HG03039 (cell line): ENCODE results near the gene PLXNA2.

Experiments
- ATAC-seq: cut with Tn5 transposase; IDR thresholded peaks from one replicate; pipeline ENCODE4 v1.9.1; 2021; ENCODE audit warnings: mild to moderate bottlenecking, moderate library complexity; ENCODE audit not compliant: unreplicated experiment

Gene PLXNA2

DNA sequence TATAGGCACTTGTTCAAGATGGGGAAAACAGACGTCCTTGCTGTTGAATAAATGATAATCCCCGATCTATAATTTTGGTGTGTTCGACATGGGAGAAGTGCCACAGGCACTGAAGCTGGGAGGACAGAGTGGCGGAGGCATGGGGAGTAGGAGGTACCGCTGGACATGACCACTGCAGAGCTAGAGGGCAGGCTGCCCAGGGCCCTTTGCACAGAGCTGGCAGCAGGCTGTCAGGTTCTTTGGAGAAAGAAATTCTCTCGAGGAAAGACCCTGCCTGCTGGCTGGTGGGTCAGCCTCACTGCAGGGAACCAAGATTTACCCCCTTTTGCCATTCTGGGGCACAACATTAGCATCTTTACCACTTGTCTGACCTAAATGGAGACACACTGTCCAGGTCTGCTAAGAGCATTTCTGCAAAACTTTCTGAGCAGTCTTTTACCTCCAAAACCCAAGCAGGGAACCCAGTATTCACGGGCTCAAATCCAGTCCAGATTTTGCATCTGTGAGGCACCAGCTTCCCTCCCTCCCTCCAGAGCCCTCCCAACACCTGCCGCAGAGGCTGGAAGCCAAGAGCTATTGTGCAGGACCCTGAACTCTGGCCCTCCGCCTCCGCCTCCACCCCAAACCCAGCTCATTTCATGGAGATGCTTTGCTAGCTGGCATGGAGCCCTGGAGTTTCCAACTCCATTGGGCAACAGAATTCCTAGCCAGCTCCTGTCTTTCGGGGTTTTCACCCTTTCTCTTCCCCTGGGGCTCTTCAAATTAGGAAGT is 142.3 kb downstream of the PLXNA2 start:
- ATAC-seq = no peak

DNA sequence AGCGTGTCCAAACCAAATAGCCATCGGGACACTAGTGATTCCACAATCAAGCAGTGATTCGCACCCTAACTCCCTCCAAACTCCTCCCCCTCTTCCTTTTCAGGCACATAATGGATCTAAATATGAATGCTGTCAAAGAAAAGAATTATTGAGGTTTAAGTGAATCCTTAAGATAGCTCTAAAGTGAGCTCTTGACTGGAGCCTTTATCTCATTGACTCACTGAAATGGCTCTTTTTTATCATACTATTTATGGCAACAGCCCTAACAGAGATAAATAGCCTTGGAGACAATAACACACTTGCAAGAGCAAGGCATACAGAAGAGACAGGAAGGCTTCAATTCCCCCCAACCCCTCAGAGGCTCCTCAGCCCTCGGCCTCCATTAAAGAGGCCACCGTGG is 143.3 kb downstream of the PLXNA2 start:
- ATAC-seq = no peak

DNA sequence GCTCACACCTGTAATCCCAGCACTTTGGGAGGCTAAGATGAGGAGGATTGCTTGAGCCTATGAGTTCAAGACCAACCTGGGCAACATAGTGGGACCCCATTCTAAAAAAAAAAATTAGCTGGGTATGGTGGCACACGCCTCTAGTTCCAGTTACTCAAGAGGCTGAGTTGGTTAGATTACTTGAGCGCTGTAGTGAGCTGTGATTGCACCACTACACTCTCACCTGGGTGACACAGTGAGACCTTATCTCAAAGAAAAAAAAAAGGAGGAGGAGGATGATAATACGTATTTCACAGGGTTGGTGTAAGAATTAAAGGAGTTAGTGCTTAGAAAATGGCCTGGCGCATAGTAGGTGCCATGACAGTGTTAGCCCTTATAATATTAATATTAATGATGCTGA is 144.1 kb downstream of the PLXNA2 start:
- no peak for ATAC-seq

DNA sequence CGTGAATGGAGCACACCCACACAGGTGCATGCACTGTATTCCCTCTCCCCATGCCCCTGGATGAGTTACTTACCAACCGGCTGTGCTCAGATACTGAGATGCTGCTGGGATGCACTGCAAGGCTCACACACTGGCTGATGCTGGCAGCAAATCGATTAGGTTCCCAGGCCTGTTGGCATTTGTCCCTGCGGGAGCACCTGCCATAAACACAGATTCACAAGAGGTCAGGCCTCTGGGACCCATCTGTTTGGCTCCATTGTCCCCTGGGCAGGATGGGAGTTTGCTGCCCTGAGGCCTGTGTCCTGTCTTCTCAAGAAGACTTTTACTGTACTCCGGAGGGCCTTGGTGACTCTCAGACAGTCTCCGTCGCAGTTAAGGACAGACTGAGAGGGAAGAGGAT is 145.4 kb downstream of the PLXNA2 start:
- no peak for ATAC-seq

DNA sequence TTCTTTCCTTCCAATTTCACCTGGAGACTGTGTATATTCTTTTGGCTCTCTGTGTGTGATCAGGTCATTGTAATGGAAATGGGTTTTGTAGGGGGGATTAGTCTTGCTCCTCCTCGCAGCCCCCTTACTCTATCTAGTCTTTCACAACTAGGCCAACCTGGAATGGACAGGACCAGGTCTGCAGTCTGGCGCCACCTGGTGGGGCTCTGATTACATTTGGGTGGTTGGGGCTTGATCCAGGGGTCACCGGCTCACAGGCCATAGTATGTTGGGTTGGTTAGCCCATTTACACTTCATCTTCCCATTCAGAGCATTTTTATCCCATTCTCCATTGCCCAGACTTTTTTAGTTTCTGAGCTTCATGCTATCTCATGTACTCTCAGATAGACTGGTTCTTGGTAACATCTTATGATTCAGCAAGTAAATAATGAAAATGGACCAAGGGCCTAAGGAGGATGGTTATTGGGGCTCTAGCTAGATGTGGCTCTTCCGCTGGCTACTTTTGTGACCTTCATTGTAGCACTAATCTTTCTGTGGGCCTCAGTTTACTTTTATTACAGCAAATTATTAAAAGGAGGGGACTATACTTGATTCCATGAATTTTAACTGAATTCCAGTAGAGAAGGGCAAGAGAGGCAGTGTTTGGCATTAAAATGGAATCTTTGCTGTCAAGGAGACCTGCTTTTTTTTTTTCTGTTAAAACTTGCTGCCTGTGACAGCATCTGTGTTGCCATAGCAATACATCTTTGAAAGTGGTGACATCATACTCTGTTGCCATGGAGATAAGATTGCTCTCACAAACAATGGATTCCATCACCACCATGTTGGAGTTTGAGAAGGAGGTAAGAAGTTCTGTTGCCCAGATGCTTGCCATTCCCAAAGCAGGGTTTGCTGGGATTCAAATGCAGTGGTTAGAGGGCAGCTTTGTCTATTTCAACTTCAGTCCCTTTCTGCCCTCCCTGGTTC is 150.1 kb downstream of the PLXNA2 start:
- ATAC-seq = no peak

DNA sequence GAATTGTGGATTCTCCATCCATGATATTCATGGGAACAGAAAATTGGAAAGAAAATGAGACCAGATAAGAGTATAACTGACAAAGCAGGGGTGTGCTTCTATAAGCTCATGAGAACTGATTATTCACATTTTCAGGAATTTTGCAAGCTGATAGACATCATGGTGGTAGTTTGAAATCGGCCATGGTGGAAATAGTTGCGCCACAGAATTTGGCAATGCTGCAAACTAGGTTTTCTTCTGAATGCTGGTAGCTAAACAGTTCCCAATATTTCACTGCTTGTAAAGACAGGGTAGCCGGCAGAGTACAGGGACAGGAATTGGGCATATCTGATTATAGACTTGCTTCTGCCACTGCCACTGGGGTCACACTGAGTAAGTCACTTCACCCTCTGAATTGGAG is 151.1 kb downstream of the PLXNA2 start:
- no peak for ATAC-seq

DNA sequence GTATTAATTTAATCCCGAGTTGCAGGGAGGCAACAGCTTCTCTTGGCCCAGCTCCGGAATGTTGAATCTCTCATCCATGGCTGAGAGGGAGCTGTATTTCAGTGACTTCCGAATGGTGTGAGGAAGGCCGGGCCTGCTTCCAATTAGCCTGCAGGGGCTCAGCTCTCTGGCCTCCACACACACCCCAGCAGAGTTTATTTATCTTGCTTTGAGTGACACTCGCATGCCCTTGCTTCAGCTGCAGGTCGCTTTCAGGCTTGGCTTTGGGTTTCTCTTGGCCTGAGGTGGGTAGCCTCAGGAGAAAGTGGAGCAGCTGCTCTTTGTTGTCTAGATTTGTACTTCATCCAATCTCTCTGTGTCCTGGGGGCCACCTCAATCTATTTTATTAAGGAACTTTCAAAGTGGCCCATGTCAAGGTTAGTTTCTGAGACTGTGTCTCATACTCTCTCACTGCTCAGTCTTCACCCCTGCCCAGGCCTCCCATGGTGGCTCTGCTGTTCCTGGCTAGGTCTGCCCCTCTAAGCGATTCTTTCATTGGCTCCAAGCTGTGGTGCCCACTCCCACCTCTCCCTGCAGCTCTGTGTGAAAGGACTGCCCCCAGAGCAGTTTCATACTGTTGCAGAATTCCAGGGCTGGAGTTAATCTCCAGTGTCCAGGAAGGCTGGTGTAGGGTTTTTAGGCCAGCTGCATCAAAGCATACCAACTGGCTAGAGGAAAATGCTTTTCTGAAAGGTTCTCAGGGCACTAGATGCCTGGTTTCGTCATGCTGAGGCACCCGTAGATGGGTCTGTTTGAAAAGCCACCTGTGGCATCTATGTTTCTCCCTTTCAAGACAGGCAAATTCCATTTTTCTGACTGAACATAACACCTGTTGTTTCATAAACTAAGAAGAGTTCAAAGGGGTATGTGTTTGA is 153.5 kb downstream of the PLXNA2 start:
- ATAC-seq = no peak

DNA sequence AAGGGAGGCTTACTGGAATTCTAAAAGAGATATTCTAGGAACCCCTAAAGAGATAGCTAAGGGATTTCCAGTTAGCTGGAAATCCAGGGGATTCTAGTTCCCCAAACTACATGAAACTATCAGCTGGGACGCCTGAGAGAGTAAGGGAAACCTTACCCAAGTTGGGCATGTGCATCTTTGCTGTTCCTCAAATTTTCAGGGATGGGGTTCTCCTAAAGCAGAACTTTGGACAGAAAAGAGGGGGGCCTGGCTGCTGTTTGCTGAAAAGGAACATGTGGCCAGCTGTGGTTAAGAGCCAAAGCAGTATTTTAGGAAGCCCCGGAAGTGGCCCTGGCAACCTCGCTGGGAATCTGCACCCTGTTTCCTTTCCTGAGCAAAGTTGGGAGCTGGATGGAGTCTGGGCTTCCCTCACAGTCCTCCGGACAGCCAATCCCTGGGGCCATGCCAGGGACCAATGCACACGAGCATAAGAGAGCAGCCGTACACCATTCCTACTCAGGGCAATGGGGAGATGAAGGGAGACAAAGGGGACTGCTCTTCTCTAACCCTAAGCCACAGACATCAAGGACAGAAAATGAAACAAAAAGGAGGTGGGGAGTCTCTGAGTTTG is 154.3 kb downstream of the PLXNA2 start:
- no peak for ATAC-seq

DNA sequence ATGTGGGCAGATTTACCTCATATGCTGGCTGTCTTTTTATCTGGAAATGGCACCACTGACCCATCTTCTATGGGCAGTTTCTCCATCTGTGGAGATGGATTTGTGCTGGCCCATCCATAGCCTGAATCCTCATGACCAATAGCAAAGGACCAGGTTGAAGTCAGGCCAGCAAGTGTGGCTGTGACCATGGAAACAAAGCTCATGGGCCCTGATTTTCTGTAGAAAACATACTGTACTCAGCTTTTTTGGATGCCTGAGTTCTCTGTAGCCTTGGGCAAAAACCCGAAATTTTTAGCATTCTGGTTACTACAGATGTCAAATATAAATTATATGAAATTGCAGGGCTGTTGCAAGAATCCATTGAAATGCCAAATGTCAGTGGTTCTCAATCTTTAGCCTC is 155.0 kb downstream of the PLXNA2 start:
- no peak for ATAC-seq

DNA sequence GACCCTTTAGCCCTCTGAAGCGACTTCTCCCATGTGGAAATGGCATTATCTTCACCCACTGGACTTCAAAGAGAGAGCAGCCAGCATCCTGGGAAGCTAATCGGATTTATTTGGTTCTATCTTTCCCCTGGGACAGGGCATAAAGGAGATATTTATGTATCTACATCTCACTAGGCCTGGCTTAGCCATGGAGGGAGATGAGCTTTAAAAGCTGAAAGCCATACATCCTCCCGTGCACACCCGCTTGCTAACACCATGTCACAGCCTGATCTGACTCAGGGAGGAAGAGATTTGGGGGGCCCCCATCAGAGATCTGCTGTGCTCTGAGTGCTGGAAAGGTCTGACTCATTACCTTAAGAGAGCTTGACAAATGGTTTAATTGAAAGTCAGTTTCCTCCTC is 155.9 kb downstream of the PLXNA2 start:
- ATAC-seq = no peak

DNA sequence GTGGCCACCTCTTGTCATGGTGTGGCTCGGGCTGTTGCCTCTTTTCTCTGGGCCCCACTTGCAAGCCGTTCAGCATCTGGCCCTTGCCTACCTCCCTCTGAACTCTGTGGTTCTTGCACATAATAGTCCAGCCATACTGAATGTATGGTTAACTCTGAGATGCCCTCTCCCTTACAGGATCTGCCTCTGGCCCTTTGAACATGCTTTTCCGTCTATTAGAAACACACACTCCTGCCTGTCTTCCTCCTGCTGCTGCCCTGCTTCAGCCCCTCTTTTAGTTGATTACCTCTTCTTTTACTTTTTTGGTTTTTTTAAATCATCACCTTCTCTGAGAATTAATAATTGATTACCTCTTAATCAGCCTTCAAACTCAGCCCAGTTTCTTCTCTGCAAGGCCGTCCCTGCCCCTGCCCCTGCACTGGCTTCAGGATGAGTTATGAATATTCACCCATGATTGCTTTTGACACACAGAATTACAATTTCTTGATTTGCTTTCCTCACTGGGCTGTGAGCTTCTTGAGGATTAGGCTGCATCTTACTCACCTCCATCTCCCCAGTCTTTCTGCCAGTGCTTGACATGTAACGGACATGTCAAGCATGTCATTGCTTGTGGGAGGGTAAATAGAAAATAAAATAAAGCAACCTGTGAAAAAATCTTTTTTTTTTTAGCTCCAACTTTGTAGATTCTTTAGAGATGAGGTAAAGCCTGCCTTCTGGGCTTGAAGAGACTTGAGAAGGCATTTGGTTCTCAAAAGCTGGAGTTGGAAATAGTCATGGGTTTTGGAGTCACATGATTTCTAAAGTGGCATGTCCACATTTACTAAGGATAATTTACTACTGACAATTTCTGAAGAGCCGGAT is 158.3 kb downstream of the PLXNA2 start:
- no peak for ATAC-seq

DNA sequence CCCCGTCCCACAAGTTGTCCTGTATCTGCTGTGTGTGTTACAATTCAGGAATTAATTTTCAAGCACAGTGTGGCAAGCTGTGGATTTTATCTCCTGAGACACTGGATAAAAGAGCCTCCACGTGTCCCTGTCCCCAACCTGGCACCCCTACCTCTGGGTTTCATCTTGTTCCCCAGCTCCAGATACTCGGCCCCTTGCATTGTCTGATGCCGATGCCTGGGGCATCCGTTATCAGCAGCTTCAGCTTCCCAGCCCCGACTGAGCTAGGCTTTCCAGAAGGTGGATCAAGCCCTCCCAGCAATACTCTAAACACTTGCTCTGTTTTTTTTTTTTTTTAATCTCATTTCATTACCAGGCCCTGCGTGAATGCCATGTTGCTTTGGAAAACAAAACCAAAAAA is 159.4 kb downstream of the PLXNA2 start:
- ATAC-seq = no peak

DNA sequence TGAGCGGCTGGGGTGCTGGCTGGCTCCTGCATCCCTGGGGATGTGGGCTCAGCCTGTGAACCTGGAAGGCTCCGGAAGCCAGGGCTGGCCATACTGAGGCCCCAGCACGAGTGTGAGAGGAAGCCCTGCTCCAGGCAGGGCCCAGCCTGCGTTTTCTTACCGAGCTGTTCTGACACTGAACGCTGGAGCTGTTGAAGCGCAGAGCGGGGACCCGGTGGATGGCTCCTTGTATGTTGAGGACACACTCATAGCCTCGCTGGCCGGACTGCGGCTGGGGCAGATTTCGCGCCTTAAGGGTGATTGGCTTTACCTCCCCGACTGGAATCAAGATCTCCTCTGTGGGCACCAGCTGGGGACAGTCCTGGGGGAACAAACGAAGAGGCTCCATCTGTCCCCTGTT is 160.0 kb downstream of the PLXNA2 start:
- ATAC-seq = no peak

DNA sequence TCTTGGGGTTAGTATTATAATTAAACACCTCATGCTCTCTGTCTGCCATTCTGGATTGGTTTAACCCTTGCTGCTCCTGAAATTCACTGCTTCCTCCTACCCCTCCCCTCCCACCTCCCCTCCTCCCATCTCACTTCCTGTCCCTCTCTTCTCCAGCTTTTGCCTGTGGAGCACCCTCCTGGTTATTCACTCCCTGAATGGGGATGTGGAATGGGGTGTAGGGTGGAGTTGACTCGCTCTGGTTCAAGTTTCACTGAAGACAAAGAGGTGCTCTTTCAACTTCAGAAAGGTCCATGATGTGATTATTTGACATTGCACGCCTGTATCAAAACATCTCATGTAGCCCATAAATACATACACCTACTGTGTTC is 160.5 kb downstream of the PLXNA2 start:
- no peak for ATAC-seq

DNA sequence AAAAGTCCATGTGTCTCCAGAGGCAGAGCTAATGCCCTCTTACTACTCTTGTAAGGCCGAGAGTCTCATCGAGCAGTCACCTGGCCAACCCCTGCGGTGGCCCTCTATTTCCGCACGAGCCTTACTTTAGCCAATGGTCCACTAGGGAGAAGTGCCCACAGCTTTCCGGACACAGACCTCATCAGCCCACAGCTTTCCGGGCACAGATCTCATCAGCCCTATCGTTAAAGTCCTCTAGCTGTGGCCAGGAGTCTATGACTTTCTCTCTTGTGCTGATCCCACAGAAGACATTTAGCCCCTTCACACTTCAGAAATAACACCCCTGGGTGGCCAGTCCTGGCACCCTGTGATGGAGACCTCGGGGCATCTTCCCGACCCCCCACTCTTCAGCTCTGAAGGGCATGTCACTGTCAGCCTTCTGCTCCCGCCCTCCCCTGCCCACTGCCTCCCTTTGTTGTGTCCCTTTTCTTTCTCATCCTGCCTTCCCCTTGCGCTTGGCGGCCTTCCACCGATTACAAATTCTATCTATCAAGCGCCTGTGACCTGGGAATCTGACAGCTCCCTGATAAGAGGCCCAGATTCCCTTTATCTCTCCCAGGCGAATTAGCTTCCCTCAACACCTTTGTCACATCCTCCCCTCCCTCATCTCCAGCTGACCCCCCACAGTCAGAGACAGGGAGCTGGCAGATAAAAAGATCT is 161.0 kb downstream of the PLXNA2 start:
- no peak for ATAC-seq

DNA sequence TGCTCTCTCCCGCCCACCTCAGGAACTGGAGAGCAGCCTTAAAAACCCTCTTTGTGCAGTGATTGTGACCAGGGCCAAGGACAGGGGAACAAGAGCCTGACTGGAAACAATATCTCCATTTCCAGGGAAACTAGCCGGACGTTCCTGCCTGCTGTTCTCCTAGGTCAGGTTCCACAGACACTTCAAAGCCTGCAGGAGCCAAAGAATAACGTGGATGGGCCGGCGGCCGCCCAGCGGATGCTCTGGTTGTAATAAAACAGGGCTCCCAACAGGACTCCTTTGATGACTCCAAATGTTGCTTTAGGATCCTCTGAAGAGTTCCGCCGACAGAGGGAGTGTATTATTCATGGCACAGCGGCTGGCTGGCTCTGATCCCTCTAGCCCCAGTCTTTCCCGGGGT is 162.2 kb downstream of the PLXNA2 start:
- no peak for ATAC-seq

DNA sequence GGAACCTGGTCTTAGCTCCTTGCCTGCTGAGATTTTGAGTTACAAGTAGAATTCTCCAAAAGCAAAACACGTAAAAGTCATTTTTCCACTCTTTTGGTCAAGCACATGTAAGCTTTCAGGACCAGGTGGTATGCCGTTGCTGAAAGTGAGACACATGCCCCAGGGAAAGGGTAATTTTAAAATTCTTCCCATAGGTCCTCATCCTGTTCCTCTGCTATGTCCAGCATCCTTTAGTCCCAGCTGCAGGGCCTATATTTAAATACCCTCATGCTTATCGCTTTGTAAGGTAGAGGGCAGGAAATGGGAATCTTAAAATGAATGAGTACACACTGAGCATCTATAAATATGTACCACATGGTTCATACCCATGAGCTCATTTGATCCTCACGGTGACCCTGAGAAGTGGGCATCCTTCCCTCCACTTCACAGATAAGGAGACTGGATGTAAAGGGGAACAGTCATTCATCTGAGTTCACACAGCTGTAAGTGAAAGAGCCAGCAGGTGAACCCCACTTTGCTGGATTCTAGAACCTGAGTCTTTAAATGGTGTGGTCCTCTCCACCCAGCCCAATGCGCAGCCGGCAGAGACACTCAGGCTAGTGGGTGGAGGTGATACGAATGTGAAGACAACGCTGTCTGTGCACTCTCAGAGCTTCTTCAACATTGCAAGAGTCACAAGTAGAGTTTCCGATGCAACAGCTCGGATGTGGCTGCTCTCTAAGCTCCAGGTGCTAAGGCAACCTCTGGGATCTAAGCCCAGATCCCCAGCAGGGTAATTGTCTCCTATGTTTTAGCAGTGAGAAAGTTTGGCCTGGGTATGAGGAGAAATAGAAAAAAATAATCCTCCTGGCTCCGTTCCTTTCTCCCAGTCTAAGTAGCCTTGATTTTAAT is 163.5 kb downstream of the PLXNA2 start:
- ATAC-seq = no peak

DNA sequence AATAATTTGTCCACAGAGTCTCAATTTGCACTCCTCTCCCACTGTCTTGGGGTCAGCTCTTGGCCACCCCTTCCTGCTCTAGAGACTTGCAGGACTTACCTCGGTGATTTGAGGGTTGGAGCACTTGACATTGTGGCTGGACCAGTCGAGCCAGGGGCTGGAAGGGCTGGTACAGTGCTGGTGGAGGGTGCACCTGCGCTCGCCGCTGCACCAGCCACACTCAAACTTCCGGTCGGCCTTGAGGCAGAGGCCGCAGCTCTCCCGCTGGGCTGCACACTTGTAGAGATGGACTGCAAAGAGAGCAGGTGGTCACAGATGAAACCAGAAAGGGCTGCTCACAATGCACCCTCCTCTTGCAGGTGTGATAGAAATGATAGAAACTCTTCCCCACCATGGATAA is 165.0 kb downstream of the PLXNA2 start:
- ATAC-seq = no peak
